Endothelial cell (in vitro differentiated cells): Measurements from ENCODE around the gene CDH2. TPM values are rescaled to one million over a fixed set of nuclear protein-coding genes. Genes with fewer than 3 reads are reported as not detected.

ENCODE experiments used
- DNase-seq: peaks from one replicate; pipeline ENCODE4 v3.0.0; 2021; ENCODE audit warnings: low spot score
- H3K27ac Mint-ChIP-seq: one replicate; pipeline ENCODE4 v1.8.0; 2021; ENCODE audit warnings: mixed read lengths, inconsistent platforms; ENCODE audit not compliant: unreplicated experiment
- H3K27me3 Mint-ChIP-seq: one replicate; pipeline ENCODE4 v1.8.0; 2021; ENCODE audit warnings: mild to moderate bottlenecking, moderate library complexity, mixed read lengths, inconsistent platforms; ENCODE audit not compliant: unreplicated experiment
- H3K36me3 Mint-ChIP-seq: one replicate; pipeline ENCODE4 v1.8.0; 2021; ENCODE audit warnings: mild to moderate bottlenecking, low read depth, mixed read lengths, inconsistent platforms; ENCODE audit not compliant: unreplicated experiment
- H3K4me1 Mint-ChIP-seq: one replicate; pipeline ENCODE4 v1.8.0; 2021; ENCODE audit warnings: mild to moderate bottlenecking, mixed read lengths, inconsistent platforms; ENCODE audit not compliant: unreplicated experiment
- H3K4me3 Mint-ChIP-seq: one replicate; pipeline ENCODE4 v1.8.0; 2021; ENCODE audit warnings: mild to moderate bottlenecking, mixed read lengths, inconsistent platforms; ENCODE audit not compliant: unreplicated experiment
- H3K9me3 Mint-ChIP-seq: one replicate; pipeline ENCODE4 v1.8.0; 2021; ENCODE audit warnings: mixed read lengths, inconsistent platforms; ENCODE audit not compliant: unreplicated experiment
- total RNA-seq: library from RNA; stranded (reverse); fragmentation: NEBNext Ultra II Directional; extraction: Animal tissue kit (Norgen Biotek cat#: 25700); gene quantifications from one replicate; pipeline ENCODE4 v1.2.1, GENCODE V29; 2021; ENCODE audit not compliant: unreplicated experiment
- TF ChIP-seq, protein P1 (sequence below): fragments of 200-600 bp; sonication (generic); IDR thresholded peaks from one replicate; pipeline ENCODE4 v1.5.0; 2021; ENCODE audit warnings: antibody characterized with exemption; ENCODE audit not compliant: unreplicated experiment

CDH2 gene
- total RNA-seq, 1 donor from 2014 or later = 162 TPM

DNA sequence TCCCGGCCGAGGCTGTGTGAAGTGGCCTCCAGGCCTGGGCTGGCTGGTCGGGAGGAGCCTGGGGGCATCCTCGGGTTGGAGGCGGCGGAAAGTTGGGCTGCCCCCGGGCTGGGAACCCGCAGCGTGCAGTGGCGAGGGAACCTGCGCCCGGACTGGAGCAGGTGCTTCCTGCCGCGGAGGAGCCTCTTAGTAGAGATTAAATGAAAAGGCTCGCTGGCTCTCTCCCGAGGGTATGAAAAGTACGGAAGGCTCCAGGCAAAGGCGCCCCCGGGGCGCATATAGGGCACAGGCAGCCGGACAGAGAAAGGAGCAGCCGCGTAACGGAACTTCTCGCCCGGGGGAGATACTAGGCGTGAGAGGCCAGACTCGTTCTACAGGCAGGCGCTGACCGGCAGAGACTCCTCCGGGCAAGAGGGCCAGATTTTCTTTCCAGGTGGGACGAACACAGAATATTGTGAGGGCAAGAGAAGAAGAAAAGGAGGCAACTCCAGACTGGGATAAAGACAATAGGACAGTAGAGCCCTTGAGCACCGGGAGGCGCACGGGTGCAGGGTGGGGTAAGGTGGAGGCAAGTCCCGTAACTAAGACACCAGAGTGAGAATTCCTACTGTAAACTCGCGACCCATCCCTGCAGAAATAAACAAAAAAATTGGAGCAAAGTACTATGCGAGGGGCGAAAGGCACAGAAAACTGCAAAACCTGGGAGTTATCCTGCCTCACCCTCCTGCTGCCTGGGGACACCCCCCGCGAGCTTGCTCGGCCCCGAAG is 816 bp downstream of the CDH2 start:
- Mint-ChIP-seq H3K27ac (peak overlapping the region; percentile 74), H3K4me1 (peaks cover 26% of the 10 kb centered on the region), H3K36me3 (peaks cover 16% of the 10 kb centered on the region), H3K4me3 (peak overlapping the region; percentile 97), H3K27me3 (peaks cover 14% of the 10 kb centered on the region), H3K9me3 (no peaks in the 10 kb centered on the region)
- DNase-seq = peak; percentile 46
- TF ChIP-seq, protein P1, sequence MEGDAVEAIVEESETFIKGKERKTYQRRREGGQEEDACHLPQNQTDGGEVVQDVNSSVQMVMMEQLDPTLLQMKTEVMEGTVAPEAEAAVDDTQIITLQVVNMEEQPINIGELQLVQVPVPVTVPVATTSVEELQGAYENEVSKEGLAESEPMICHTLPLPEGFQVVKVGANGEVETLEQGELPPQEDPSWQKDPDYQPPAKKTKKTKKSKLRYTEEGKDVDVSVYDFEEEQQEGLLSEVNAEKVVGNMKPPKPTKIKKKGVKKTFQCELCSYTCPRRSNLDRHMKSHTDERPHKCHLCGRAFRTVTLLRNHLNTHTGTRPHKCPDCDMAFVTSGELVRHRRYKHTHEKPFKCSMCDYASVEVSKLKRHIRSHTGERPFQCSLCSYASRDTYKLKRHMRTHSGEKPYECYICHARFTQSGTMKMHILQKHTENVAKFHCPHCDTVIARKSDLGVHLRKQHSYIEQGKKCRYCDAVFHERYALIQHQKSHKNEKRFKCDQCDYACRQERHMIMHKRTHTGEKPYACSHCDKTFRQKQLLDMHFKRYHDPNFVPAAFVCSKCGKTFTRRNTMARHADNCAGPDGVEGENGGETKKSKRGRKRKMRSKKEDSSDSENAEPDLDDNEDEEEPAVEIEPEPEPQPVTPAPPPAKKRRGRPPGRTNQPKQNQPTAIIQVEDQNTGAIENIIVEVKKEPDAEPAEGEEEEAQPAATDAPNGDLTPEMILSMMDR = no peak

DNA sequence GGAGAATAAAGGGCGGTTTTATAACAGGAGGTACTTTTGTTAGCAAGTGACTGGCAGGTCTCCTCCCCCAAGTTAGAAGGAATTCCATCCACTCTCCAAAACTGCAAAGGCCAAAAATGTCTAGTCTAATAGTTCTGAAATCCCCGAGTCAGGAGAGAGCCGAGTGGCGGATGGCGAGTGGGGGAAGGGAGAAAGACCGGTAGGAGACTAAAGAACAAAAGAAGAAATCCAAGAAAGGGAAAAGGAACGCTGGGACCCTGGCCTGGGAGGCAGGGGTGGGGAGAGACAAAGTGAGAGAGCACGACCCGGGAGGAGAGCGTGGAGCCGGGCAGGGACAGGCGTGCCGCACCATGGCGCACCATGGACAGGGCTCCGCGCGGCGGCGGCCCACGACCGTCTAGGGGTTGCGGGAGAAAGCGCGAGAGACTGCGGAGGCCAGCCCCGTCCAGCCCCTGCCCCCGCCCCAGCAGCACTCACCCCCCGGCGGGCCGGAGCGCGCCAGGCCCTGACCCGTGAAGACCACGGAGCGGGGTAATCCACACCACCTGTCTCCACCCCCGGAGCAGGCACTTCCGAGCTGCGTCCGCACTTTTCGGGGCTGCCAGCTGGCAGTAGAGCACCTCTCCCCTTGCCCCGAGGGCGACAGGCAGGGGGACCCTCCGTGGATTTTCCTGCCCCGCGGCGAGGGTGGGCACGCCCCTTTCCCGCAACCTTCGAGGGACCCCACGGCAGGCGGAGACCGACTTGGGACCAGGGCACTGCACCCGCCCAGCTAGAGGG is 1.6 kb downstream of the CDH2 start:
- Mint-ChIP-seq H3K27me3 (peaks cover 14% of the 10 kb centered on the region), H3K27ac (peak overlapping the region; percentile 67), H3K36me3 (peaks cover 16% of the 10 kb centered on the region), H3K4me1 (peaks cover 26% of the 10 kb centered on the region), H3K4me3 (peak overlapping the region; percentile 97), H3K9me3 (no peaks in the 10 kb centered on the region)
- TF ChIP-seq, protein P1 = no peak
- peak; percentile 74 for DNase-seq

- H3K4me3 Mint-ChIP-seq = peak overlapping the region; percentile 97
- H3K27me3 Mint-ChIP-seq = peaks cover 14% of the 10 kb centered on the region
- DNase-seq = no peak
- TF ChIP-seq, protein P1 = no peak
- H3K9me3 Mint-ChIP-seq = no peaks in the 10 kb centered on the region
- peaks cover 26% of the 10 kb centered on the region for H3K4me1 Mint-ChIP-seq
- no peak overlapping the region for H3K27ac Mint-ChIP-seq
- peaks cover 16% of the 10 kb centered on the region for H3K36me3 Mint-ChIP-seq
These were observed 2.6 kb downstream of the CDH2 start for GRCh38 chr18:28174181-28174905.

- no peaks in the 10 kb centered on the region for H3K9me3 Mint-ChIP-seq
- H3K4me3 Mint-ChIP-seq = no peak overlapping the region
- peaks cover 22% of the 10 kb centered on the region for H3K4me1 Mint-ChIP-seq
- DNase-seq = no peak
- TF ChIP-seq, protein P1 = no peak
- no peak overlapping the region for H3K27ac Mint-ChIP-seq
- H3K36me3 Mint-ChIP-seq = peaks cover 12% of the 10 kb centered on the region
- H3K27me3 Mint-ChIP-seq = peaks cover 9% of the 10 kb centered on the region
These were observed 5.1 kb downstream of the CDH2 start for GRCh38 chr18:28171837-28172236.
